Activated CD8-positive, alpha-beta T cell treated with anti-CD3 and anti-CD28 coated beads, Interleukin-2, amount 10 ng/mL, durations not matched to agents 7 days and 5 days (primary cell): ENCODE data around the gene SLMAP. TPM values are rescaled to one million over a fixed set of nuclear protein-coding genes. Genes with fewer than 3 reads are reported as not detected.

ENCODE experiments used
- ATAC-seq: fragments of 150-1000 bp; cut with Tn5 transposase; one replicate; pipeline ENCODE4 v1.10.0; 2021; ENCODE audit warnings: moderate library complexity
- CTCF ChIA-PET: fragments of 350-600 bp; sonication (Branson Sonifier 250); formaldehyde crosslinking; loops from one replicate; lab custom pipeline; 2021; ENCODE audit warnings: antibody characterized with exemption; lab: Charles Lee
- POLR2A ChIA-PET: fragments of 350-600 bp; sonication (Branson Sonifier 250); formaldehyde crosslinking; loops from one replicate; lab custom pipeline; 2021; ENCODE audit warnings: antibody characterized with exemption; lab: Charles Lee
- DNase-seq: peaks from one replicate; pipeline ENCODE4 v3.0.0-alpha.2; 2020
- H3K27ac Mint-ChIP-seq: one replicate; pipeline ENCODE4 v1.8.0; 2021; ENCODE audit warnings: mild to moderate bottlenecking, mixed read lengths
- H3K27me3 Mint-ChIP-seq: one replicate; pipeline ENCODE4 v1.8.0; 2021; ENCODE audit warnings: low read depth, mixed read lengths
- H3K36me3 Mint-ChIP-seq: one replicate; pipeline ENCODE4 v1.8.0; 2021; ENCODE audit warnings: low read depth, mixed read lengths
- H3K4me1 Mint-ChIP-seq: one replicate; pipeline ENCODE4 v1.8.0; 2021; ENCODE audit warnings: low read depth, mixed read lengths
- H3K4me3 Mint-ChIP-seq: one replicate; pipeline ENCODE4 v1.8.0; 2021; ENCODE audit warnings: mild to moderate bottlenecking, mixed read lengths
- H3K9me3 Mint-ChIP-seq: one replicate; pipeline ENCODE4 v1.8.0; 2022; ENCODE audit warnings: mixed read lengths; ENCODE audit not compliant: insufficient read depth
- total RNA-seq, 2 experiments: library from RNA; stranded (reverse); gene quantifications; one replicate each; pipeline ENCODE4 v1.2.3, GENCODE V29; 2021

The SLMAP gene
- total RNA-seq, 2 experiments from 2014 or later, result 63.0 to 65.1 TPM

DNA sequence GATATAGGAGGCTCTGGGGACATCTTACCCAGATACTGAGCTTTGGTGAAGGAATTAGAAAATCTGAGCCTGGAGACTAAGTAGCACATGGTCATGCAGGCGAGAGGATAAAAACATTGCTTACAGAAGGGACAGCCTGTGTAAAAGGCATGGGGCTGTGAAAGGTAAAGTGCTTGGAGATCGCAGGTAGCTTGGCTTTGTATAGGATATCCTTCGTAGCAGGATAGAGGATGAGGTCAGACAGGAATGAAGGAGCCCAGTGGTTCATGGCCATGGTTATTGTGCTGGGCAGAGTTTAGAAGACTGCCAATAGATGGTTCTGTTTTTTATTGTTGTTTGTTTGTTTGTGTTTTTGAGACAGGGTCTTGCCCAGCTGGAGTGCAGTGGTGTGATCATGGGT, 82.5 kb downstream of the SLMAP start:
- ChIA-PET POLR2A (no interaction called here), CTCF (interaction anchor here (2.0 kb wide), 1 partner anchor 12 kb away, joined by 5 read pairs; no protein-coding TSS in a partner anchor)
- peaks cover 2% of the 10 kb centered on the region for H3K36me3 Mint-ChIP-seq
- no peak overlapping the region for H3K27ac Mint-ChIP-seq
- peaks cover 5% of the 10 kb centered on the region for H3K4me1 Mint-ChIP-seq
- no peak for DNase-seq
- no peak overlapping the region for H3K4me3 Mint-ChIP-seq
- no peaks in the 10 kb centered on the region for H3K27me3 Mint-ChIP-seq
- H3K9me3 Mint-ChIP-seq, result no peaks in the 10 kb centered on the region
- ATAC-seq, result no peak

DNA sequence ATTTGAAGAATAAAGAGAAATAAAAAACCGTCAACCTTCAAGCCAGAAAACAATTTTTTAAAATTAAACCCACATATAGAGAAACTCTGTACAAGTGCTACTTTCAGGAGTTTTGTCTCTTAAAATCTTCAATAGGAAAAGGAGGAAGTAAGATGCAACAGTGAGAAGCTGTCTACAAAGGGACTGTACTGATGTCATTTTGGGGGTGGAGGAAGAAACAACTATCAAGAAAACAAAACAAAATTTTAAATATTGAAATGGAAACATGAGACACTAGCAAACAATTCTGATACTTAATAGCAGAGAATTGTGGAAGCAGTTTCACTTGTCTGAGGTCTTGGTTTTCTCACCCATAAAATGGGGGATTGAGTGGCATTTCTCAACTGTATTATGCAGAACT, 84.4 kb downstream of the SLMAP start:
- no peaks in the 10 kb centered on the region for H3K27me3 Mint-ChIP-seq
- DNase-seq, result no peak
- no peak for ATAC-seq
- no peaks in the 10 kb centered on the region for H3K9me3 Mint-ChIP-seq
- ChIA-PET POLR2A (no interaction called here), CTCF (interaction anchor here (2.4 kb wide), 1 partner anchor 443 kb away, joined by 6 read pairs; no protein-coding TSS in a partner anchor)
- peaks cover 2% of the 10 kb centered on the region for H3K36me3 Mint-ChIP-seq
- no peak overlapping the region for H3K4me3 Mint-ChIP-seq
- no peak overlapping the region for H3K27ac Mint-ChIP-seq
- peaks cover 5% of the 10 kb centered on the region for H3K4me1 Mint-ChIP-seq

DNA sequence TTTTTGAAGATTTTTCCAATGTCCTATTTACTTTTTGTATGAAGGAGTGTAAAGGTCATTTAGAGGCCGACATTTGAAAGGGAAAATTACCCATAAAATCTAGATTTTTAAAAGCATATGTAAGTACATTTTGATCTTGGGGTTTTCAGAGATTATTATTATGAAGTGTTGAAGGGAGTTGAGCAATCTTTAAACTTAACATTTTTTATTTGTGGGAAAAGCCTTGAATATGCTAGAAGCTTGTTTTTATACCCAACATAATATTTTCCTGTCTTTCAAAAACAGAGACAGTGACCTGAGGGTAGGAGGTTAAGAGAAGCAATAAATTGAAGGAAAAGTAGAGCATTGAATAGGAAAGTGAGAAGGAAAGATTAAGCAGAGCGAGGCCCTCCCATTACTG, 85.7 kb downstream of the SLMAP start:
- H3K36me3 Mint-ChIP-seq, result peaks cover 4% of the 10 kb centered on the region
- ChIA-PET CTCF (interaction anchor here (1.0 to 1.3 kb wide), 2 partner anchors 12 to 14 kb away, joined by 3 to 4 read pairs; no protein-coding TSS in a partner anchor), POLR2A (no interaction called here)
- H3K9me3 Mint-ChIP-seq, result no peaks in the 10 kb centered on the region
- no peak overlapping the region for H3K27ac Mint-ChIP-seq
- H3K27me3 Mint-ChIP-seq, result no peaks in the 10 kb centered on the region
- H3K4me3 Mint-ChIP-seq, result no peak overlapping the region
- ATAC-seq (no peak), DNase-seq (no peak)
- H3K4me1 Mint-ChIP-seq, result peaks cover 5% of the 10 kb centered on the region

DNA sequence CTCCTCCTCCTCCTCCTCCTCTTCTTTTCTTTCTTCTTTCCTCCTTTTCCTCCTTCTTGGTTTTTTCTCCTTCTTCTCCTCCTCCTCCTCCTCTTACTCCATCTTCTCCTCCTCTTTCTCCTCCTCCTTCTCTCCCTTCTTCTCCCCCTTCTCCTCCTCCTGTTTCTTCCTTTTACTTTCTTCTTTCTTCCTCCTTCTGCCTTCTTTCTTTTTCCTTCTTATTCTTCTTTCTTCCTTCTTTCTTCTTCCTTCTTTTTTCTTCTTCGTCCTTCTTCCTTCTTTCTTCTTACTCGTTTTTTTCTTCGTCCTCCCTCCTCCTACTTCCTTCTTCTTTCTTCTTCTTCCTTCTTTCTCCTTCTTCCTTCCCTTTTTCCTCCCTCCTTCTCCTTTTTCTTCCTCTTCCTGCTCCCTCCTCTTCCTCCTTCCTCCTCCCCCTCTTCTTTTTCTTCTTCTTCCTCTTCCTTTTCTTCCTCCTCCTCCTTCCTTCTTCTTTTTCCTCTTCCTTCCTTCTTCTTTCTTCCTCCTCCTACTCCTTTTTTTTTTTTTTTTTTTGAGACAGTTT, 92.1 kb downstream of the SLMAP start:
- ChIA-PET CTCF (no interaction called here), POLR2A (no interaction called here)
- Mint-ChIP-seq H3K36me3 (peaks cover 7% of the 10 kb centered on the region), H3K27me3 (no peaks in the 10 kb centered on the region), H3K27ac (no peak overlapping the region), H3K4me1 (no peaks in the 10 kb centered on the region), H3K4me3 (no peak overlapping the region), H3K9me3 (no peaks in the 10 kb centered on the region)
- ATAC-seq, result no peak
- no peak for DNase-seq

DNA sequence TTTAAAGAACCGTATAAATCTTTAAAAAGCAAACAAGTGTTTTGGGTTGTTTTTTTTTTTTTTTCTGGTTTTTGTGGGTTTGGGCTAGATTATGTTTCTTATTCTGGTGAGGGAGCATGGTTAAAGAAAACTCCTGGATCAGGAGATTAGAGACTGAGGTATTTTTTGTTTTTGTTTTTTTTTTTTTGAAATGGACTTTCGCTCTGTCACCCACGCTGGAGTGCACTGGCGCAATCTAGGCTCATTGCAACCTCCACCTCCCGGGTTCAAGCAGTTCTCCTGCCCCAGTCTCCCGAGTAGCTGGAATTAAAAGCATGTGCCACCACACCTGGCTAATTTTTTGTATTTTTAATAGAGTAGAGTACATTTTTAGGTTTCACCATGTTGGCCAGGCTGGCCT, 95.2 kb downstream of the SLMAP start:
- H3K27me3 Mint-ChIP-seq, result no peaks in the 10 kb centered on the region
- ChIA-PET POLR2A (no interaction called here), CTCF (no interaction called here)
- DNase-seq (no peak), ATAC-seq (no peak)
- H3K9me3 Mint-ChIP-seq, result no peaks in the 10 kb centered on the region
- peaks cover 4% of the 10 kb centered on the region for H3K36me3 Mint-ChIP-seq
- no peak overlapping the region for H3K27ac Mint-ChIP-seq
- H3K4me1 Mint-ChIP-seq, result no peaks in the 10 kb centered on the region
- H3K4me3 Mint-ChIP-seq, result no peak overlapping the region

DNA sequence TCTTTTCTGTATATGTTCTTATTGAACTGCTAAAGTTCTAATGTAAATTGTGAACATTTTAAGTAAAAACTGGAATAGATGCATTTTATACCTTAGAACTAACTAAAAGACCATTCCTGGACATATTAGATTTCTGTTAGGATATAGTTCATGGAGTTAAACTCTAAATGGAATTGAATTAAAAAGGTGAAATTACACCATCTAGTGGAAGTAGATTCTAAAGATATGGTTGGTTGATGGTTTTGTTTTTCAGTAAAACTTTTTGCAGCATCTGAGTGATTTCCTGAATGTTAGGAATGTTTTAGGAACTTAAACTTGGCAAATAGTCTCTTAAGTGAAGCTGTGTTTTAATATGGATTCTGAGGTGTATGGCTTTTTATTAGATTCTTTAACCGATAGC, 96.8 kb downstream of the SLMAP start:
- POLR2A ChIA-PET, result no interaction called here
- no peak for ATAC-seq

DNA sequence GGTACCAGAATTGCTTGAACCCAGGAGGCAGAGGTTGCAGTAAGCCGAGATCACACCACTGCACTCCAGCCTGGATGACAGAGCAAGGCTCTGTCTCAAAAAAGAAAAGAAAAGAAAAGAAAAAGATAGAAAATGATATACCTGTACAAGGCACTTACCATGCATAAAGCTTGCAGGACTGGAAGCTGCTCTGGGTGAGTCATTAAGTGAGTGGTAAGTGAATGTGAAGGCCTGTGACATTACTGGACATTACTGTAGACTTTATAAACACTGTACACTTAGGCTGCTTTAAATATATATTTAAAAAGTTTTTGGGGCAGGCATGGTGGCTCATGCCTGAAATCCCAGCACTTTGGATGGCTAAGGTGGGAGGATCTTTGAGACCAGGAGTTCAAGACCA, 99.2 kb downstream of the SLMAP start:
- no peak for ATAC-seq
- H3K36me3 Mint-ChIP-seq, result peaks cover 8% of the 10 kb centered on the region
- no peaks in the 10 kb centered on the region for H3K4me1 Mint-ChIP-seq
- H3K4me3 Mint-ChIP-seq, result no peak overlapping the region
- H3K27me3 Mint-ChIP-seq, result no peaks in the 10 kb centered on the region
- ChIA-PET POLR2A (no interaction called here), CTCF (interaction anchor here (1.1 to 1.5 kb wide), 4 partner anchors 13 to 458 kb away, joined by 3 to 8 read pairs (median 3); no protein-coding TSS in a partner anchor)
- DNase-seq, result no peak
- H3K27ac Mint-ChIP-seq, result no peak overlapping the region
- no peaks in the 10 kb centered on the region for H3K9me3 Mint-ChIP-seq

More for the DNA sequence above, 96.8 kb downstream of the SLMAP start:
- H3K27me3 Mint-ChIP-seq, result no peaks in the 10 kb centered on the region
- H3K4me1 Mint-ChIP-seq, result no peaks in the 10 kb centered on the region
- CTCF ChIA-PET, result interaction anchor here (0.7 to 2.7 kb wide), 8 partner anchors 11 to 655 kb away, joined by 3 to 14 read pairs (median 3); no protein-coding TSS in a partner anchor
- no peaks in the 10 kb centered on the region for H3K9me3 Mint-ChIP-seq
- DNase-seq, result no peak
- no peak overlapping the region for H3K4me3 Mint-ChIP-seq
- H3K27ac Mint-ChIP-seq, result no peak overlapping the region
- peaks cover 4% of the 10 kb centered on the region for H3K36me3 Mint-ChIP-seq

DNA sequence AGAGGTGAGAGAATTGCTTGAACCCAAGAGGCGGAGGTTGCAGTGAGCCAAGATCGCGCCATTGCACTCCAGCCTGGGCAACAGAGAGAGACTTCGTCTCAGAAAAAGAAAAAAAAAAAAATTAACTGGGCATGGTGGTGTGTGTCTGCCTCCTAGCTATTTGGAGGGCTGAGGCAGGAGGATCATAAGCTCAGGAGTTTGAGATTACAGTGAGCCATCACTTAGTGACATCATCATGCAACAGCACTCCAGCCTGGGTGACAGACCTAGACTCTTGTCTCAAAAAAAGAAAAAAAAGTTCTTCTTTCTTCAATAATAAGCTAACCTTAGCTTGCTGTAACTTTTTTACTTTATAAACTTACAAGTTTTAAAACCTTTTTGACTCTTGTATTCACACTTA, 99.8 kb downstream of the SLMAP start:
- Mint-ChIP-seq H3K27me3 (no peaks in the 10 kb centered on the region), H3K9me3 (no peaks in the 10 kb centered on the region), H3K27ac (no peak overlapping the region), H3K4me1 (no peaks in the 10 kb centered on the region), H3K4me3 (no peak overlapping the region), H3K36me3 (peaks cover 9% of the 10 kb centered on the region)
- no peak for ATAC-seq
- ChIA-PET POLR2A (no interaction called here), CTCF (interaction anchor here (0.6 to 1.5 kb wide), 7 partner anchors 13 to 458 kb away, joined by 3 to 8 read pairs (median 3); no protein-coding TSS in a partner anchor)
- DNase-seq, result no peak

DNA sequence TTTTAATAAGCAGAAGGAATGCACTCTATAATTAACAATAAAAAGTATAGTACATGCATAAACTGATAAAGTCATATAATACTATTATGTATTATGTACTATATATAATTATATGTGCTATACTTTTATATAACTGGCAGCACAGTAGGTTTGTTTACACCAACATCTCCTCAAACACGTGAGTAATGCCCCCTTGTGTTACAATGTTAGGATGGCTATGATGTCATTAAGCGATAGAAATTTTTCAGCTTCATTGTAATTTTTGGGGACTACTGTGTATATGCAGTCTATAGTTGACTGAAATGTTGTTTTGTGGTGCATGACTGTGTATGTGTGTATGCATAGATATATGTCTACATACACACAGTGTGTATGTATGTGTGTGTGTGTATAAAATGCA, 100.6 kb downstream of the SLMAP start:
- no peak for DNase-seq

DNA sequence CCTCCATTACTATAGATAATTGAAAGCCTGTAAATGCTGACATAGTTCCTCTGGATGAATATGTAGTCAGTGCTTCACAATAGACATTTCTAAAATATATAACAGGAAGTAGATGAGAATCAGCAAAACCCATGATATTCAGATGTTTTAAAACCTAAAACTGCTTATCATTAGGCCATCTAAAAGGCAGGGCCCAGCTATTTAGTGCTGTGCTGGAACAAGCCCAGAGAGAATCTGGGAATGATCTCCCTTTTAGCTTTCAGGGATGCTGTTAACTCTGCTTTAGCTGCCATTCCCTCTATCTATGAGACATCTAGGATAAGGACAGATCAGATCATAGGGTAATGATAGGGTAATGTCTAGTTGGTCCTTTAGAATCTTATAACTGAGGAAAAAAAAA, 106.8 kb downstream of the SLMAP start:
- DNase-seq (no peak), ATAC-seq (no peak)
- H3K9me3 Mint-ChIP-seq, result no peaks in the 10 kb centered on the region
- H3K27ac Mint-ChIP-seq, result no peak overlapping the region
- H3K27me3 Mint-ChIP-seq, result no peaks in the 10 kb centered on the region
- no peak overlapping the region for H3K4me3 Mint-ChIP-seq
- CTCF ChIA-PET, result no interaction called here
- H3K36me3 Mint-ChIP-seq, result peaks cover 28% of the 10 kb centered on the region
- POLR2A ChIA-PET, result no interaction called here
- no peaks in the 10 kb centered on the region for H3K4me1 Mint-ChIP-seq

More for the DNA sequence above, 100.6 kb downstream of the SLMAP start:
- POLR2A ChIA-PET, result no interaction called here
- Mint-ChIP-seq H3K27me3 (no peaks in the 10 kb centered on the region), H3K4me1 (no peaks in the 10 kb centered on the region), H3K36me3 (peaks cover 8% of the 10 kb centered on the region), H3K27ac (no peak overlapping the region), H3K4me3 (no peak overlapping the region), H3K9me3 (no peaks in the 10 kb centered on the region)
- CTCF ChIA-PET, result interaction anchor here (0.6 to 1.5 kb wide), 5 partner anchors 14 to 459 kb away, joined by 3 to 8 read pairs (median 3); no protein-coding TSS in a partner anchor
- no peak for ATAC-seq

DNA sequence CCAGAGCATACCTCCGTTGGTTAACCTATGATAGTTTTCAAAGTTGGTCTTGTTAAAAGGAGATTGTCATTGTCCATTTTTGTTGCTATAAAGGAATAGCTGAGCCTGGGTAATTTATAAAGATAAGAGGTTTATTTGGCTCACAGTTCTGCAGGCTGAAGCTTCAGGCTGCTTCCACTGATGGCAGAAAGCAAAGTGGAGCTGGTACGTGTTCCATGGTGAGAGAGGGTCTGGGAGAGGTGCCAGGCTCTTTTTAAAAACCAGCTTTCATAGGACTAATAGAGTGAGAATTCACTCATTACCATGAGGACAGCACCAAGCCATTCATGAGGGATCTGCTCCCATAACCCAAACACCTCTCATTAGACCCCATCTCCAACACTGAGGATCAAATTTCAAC, 107.3 kb downstream of the SLMAP start:
- Mint-ChIP-seq H3K4me1 (no peaks in the 10 kb centered on the region), H3K9me3 (no peaks in the 10 kb centered on the region), H3K27me3 (no peaks in the 10 kb centered on the region), H3K4me3 (no peak overlapping the region), H3K27ac (no peak overlapping the region), H3K36me3 (peaks cover 27% of the 10 kb centered on the region)
- ChIA-PET CTCF (no interaction called here), POLR2A (no interaction called here)
- ATAC-seq (no peak), DNase-seq (no peak)

DNA sequence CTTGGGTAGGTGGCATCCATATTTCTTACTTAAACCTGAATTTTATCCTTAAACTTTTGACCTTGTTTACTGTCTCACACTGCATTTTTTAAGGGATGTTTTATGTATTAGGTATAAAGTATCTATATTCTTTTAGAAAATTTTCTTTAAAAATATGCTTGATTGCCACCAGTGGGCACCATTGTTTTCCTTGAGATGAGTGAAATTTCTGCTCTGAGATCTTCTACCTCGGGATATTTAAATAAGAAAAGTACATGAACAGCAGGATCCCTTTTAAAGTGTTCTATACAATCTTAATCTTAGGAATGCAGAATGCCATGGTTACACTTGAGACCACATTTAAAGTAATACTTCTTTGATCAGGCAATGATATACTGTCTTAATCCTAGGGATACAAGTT, 108.7 kb downstream of the SLMAP start:
- no peak for DNase-seq
- Mint-ChIP-seq H3K4me3 (no peak overlapping the region), H3K36me3 (peaks cover 31% of the 10 kb centered on the region), H3K9me3 (no peaks in the 10 kb centered on the region), H3K27ac (no peak overlapping the region), H3K27me3 (no peaks in the 10 kb centered on the region), H3K4me1 (no peaks in the 10 kb centered on the region)
- POLR2A ChIA-PET, result no interaction called here
- CTCF ChIA-PET, result interaction anchor here (0.7 to 1.4 kb wide), 3 partner anchors 12 to 351 kb away, joined by 3 to 4 read pairs (median 3); no protein-coding TSS in a partner anchor
- no peak for ATAC-seq
